ENCODE measurements around the gene C1orf105.
"Not testable (repeated sequence)": the region's sequence is repeated elsewhere in the genome, so short reads cannot be mapped to it uniquely, and the experiment has no call there.

The C1orf105 gene

DNA sequence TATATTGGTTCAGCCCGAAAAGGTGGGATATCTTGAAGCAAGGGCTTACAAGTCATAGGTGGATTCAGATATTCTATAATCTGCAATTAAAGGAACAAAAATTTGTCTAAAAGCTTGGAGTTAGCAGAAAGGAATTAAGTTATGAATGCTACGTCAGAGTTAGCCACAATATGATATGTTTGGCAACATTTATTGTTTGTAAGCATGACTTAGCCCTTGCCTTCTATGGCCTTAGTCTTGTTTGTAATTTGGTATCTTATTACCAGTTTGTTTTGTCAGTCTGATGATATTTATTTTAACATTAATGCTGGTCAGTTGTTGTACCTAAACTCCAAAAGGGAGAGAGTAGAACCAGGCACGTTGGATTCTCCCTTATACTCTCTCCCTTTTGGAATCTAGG, 69.4 kb downstream of the C1orf105 start:
- DNase-seq (ENCODE audit: low spot score), result no peak

GRCh38 chr1:172492421-172492820, 71.9 kb downstream of the C1orf105 start:
- DNase-seq (ENCODE audit: low spot score), result no peak

DNA sequence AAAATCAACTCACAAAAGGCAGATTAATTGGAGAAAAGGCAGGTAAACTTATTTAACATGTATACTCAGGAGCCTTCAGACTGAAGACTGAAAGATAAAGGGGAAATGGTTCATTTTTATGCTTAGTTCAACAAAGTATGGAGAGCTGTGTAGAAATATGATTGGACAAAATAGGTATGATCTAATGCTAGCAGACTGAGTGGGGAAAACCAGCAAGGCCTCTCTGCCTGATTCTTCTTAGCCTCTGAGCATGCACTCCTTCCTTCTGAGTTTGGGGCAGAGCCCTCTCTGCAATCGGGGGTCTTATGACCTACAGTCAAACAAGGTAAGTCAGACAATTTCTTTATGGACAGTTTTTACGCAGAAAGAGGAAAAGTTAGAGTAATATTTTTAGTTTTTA, 73.7 kb downstream of the C1orf105 start:
- no peak for DNase-seq (ENCODE audit: low spot score)

DNA sequence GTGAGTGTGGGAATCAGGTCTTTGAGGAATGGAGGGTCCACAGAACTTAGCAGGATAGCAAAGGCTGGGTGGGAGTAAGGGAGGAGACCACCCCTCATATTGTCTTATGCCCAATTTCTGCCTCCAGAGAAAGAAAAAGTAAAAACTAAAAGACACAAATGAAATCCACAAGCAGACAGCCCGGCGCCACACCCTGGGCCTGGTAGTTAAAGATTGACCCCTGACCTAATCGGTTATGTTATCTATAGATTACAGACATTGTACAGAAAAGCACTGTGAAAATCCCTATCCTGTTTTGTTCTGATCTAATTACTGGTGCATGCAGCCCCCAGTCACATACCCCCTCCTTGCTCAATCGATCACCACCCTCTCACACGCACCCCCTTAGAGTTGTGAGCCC, 75.6 kb downstream of the C1orf105 start:
- not testable (repeated sequence) for DNase-seq (ENCODE audit: low spot score)

GRCh38 chr1:172496678-172497077, 76.2 kb downstream of the C1orf105 start:
- no peak for DNase-seq (ENCODE audit: low spot score)

DNA sequence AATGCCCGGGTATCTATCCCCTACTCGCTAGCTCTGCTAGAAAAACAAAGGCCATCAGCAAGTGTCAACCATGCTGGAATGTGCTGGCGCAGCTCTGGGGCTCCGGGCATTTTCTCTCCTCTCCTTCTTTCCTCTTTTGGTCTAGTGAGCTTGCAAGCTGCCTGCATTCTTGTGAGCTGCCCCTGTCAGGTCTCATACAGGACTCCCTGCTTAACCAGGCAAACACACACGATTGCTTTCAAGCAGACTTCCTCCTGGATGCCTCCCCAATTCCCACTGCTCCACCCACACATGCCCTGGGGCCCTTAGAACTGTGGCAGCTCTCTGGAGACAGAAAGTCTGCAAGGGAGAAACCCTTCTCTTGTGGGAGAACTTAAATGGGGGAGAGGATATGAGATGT, 76.7 kb downstream of the C1orf105 start:
- peak; percentile 55 for DNase-seq (ENCODE audit: low spot score)

DNA sequence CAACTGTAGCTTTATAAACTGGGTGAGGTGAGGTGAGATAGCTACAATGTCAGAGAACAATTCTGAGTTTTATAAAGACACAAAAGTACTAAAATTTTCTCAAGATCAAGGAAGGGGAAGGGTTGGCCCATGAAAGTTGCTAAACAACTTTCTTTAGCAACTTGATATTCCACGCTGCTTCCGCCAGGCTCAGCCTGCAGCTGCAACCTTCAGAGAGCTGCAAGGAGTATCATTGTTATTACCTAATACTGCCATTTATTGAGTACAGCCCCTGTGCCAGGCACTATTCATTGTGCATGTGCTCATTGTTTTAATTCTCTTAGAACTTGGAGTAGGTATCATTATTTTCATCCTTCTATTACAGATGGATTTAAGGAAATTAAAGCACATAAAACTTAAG, 78.4 kb downstream of the C1orf105 start:
- no peak for DNase-seq (ENCODE audit: low spot score)

DNA sequence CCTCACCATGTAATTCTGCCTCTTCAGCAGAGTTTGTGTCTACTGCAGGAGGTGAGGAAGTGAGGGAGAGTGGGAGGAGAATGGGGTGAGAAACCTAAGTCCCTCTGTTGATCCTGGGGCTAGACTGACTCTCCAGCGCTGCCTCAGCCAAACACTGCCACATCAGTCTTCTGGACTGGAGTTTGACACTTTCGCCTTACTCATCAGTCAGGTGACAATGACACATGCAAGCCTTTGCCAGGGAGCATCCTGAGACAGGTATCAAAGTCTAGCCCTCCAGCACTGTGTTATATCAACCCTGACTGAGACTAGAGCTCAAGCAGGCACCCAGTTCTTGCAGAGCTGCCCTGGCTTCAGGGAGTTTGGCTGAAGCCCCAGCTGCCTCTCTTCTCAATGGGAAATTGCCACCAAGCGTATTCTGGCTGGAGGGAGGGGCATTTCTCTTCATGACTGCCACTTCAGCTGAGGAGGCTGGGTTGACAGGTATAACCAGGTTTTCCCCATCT, 79.2 kb downstream of the C1orf105 start:
- DNase-seq (ENCODE audit: low spot score), result no peak

DNA sequence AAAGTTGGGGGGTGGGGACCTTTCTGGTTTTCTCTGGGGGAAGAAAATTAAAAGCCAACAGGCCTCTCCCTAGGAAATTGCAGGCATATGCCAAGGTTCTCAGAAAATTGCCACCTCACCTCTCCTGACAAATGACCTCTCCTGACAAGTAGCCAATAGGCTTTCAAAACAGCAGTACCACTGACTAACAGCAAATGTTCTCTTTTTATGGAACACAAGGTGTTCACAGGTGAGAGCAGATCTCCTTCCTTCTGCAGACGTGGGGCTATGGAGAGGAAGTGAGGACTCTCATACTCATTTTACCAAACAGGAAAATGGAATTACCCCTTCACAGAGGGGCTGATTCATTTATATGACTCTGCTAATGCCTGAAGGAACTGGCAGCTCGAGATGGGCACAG, 79.7 kb downstream of the C1orf105 start:
- no peak for DNase-seq (ENCODE audit: low spot score)

DNA sequence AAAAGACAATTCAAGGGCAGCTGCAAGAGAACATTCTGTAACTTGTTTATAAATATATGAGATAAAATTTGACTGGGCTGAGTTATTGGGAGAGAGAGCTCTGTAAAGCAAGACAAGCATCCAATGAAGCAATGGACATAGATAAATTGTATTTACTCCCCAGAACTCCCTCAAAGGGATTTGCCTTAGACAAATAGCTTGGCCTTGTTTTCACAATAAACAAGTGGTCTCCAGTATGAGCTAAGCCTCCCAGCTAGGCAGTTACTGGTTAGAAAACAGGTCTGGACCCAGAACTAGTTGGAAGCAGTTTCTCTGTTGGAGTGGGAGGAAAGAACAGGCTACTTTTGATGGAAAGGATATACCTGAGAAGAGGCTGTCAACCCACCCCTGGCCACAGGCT, 87.3 kb downstream of the C1orf105 start:
- no peak for DNase-seq (ENCODE audit: low spot score)

- DNase-seq (ENCODE audit: low spot score), result no peak
These were observed 90.0 kb downstream of the C1orf105 start for GRCh38 chr1:172510479-172510878.

GRCh38 chr1:172512591-172512990, 92.1 kb downstream of the C1orf105 start:
- DNase-seq (ENCODE audit: low spot score), result no peak

- DNase-seq (ENCODE audit: low spot score), result no peak
These were observed 93.0 kb downstream of the C1orf105 start for GRCh38 chr1:172513479-172513878.

DNA sequence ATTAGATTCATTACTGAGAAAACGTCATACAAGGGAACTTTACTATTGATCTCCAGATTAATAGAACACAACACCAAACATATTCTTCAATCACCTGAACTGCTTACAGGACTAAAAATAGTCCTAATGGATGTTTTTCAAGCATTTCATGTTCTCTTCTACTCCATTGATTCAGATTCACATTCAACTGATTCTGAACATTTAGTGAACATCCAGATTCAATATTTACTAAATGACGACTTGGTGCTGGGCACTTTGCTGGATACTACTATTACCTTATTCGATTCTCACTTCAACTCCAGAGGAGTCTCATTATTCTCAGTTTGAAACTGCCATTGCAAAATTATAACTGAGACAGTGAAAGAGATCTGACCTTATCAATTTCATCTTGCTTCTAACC, 93.6 kb downstream of the C1orf105 start:
- DNase-seq (ENCODE audit: low spot score), result no peak

DNA sequence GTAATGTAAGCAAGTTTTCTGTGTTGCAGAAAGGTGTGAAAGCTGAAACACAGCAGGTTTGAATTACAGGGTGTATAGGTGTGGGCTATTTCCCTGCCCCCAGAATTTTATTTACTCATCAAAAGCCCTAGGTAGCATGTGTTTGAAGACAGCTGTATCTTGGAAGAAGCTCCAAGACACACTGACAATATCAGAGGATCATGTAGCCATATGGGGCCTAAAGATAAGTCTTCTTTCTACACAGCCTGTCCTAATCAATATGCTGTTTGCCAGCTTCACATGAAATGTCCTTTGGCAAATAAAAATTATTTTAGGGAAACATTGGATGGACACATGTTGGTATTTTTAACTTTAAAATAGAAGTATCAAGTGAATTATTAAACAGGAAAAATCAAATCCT, 95.0 kb downstream of the C1orf105 start:
- no peak for DNase-seq (ENCODE audit: low spot score)

- DNase-seq (ENCODE audit: low spot score), result no peak
These were observed 95.4 kb downstream of the C1orf105 start for GRCh38 chr1:172515927-172516326.

GRCh38 chr1:172517081-172517480, 96.6 kb downstream of the C1orf105 start:
- DNase-seq (ENCODE audit: low spot score), result no peak

GRCh38 chr1:172517545-172517944, 97.1 kb downstream of the C1orf105 start:
- no peak for DNase-seq (ENCODE audit: low spot score)
